DOHH2 (cell line): ENCODE results near the gene CETP.
A peak's percentile ranks its signal among the peaks of the same experiment; 100 is the strongest.

Source experiments
- H3F3A ChIP-seq: fragments of 200-600 bp; sonication (generic), shearing (Covaris generic); 2 replicates; pipeline ENCODE4 v1.6.0; 2016; ENCODE audit warnings: antibody characterized with exemption, mild to moderate bottlenecking; ENCODE audit not compliant: control insufficient read depth, insufficient read depth
- H3K27ac ChIP-seq: fragments of 200-600 bp; sonication (generic); 2 replicates; pipeline ENCODE4 v1.5.1; 2014; ENCODE audit warnings: low read depth, mild to moderate bottlenecking, low read length, moderate library complexity
- H3K27me3 ChIP-seq: fragments of 200-600 bp; sonication (generic); 2 replicates; pipeline ENCODE4 v1.6.1; 2014; ENCODE audit warnings: mild to moderate bottlenecking, low read length, mixed read lengths; ENCODE audit not compliant: control insufficient read depth
- H3K36me3 ChIP-seq: fragments of 200-600 bp; sonication (generic); 2 replicates; pipeline ENCODE4 v1.6.1; 2014; ENCODE audit warnings: mild to moderate bottlenecking, low read length, moderate library complexity, mixed read lengths; ENCODE audit not compliant: control insufficient read depth
- H3K4me1 ChIP-seq: fragments of 200-600 bp; sonication (generic); 2 replicates; pipeline ENCODE4 v1.6.1; 2014; ENCODE audit warnings: mild to moderate bottlenecking, low read length, mixed read lengths; ENCODE audit not compliant: control insufficient read depth
- H3K4me2 ChIP-seq: fragments of 200-600 bp; sonication (generic); 2 replicates; pipeline ENCODE4 v1.6.0; 2014; ENCODE audit warnings: mild to moderate bottlenecking, low read length, moderate library complexity
- H3K4me3 ChIP-seq: fragments of 200-600 bp; sonication (generic); 2 replicates; pipeline ENCODE4 v1.5.1; 2014; ENCODE audit warnings: mild to moderate bottlenecking, low read length, mixed read lengths
- H3K79me2 ChIP-seq: fragments of 200-600 bp; sonication (generic); 2 replicates; pipeline ENCODE4 v1.6.1; 2014; ENCODE audit warnings: mild to moderate bottlenecking, low read length, mixed read lengths; ENCODE audit not compliant: control insufficient read depth
- H3K9me2 ChIP-seq: fragments of 200-600 bp; sonication (generic); replicated peaks from 2 replicates; pipeline ENCODE4 v1.6.1; 2014; ENCODE audit warnings: mild to moderate bottlenecking, low read length, mixed read lengths; ENCODE audit not compliant: control insufficient read depth
- H3K9me3 ChIP-seq: fragments of 200-600 bp; sonication (generic); 2 replicates; pipeline ENCODE4 v1.6.1; 2014; ENCODE audit warnings: antibody characterized with exemption, low read length, mixed read lengths; ENCODE audit not compliant: control insufficient read depth, insufficient read depth
- H4K20me1 ChIP-seq: fragments of 200-600 bp; sonication (generic); 2 replicates; pipeline ENCODE4 v1.6.0; 2014; ENCODE audit warnings: low read depth, mild to moderate bottlenecking, antibody characterized with exemption, low read length, moderate library complexity; ENCODE audit not compliant: control insufficient read depth, insufficient read depth
- CTCF ChIP-seq: fragments of 200-600 bp; sonication (generic); IDR thresholded peaks from one replicate; pipeline ENCODE4 v1.5.1; 2014; ENCODE audit warnings: antibody characterized with exemption, mild to moderate bottlenecking, low read depth, low read length; ENCODE audit not compliant: poor library complexity, severe bottlenecking
- EZH2phosphoT487 ChIP-seq: fragments of 200-600 bp; sonication (generic); IDR thresholded peaks from 2 replicates; pipeline ENCODE4 v1.6.1; 2017; ENCODE audit warnings: borderline replicate concordance, mild to moderate bottlenecking, antibody characterized with exemption, low read length, moderate library complexity, mixed read lengths

CETP gene

GRCh38 chr16:56984639-56985038 is 22.9 kb downstream of the CETP start:
- peaks cover 73% of the 10 kb centered on the region for H3K4me1 ChIP-seq
- H3K4me3 ChIP-seq = no peak overlapping the region
- TF ChIP-seq CTCF = no peak
- TF ChIP-seq EZH2phosphoT487 = no peak
- no peaks in the 10 kb centered on the region for H3K27me3 ChIP-seq
- H3K9me2 ChIP-seq = no peaks in the 10 kb centered on the region
- no peaks in the 10 kb centered on the region for H3K9me3 ChIP-seq
- no peaks in the 10 kb centered on the region; the same call in 1 of the 2 replicates for H3F3A ChIP-seq
- no peaks in the 10 kb centered on the region for H4K20me1 ChIP-seq
- H3K79me2 ChIP-seq = no peaks in the 10 kb centered on the region
- H3K36me3 ChIP-seq = no peaks in the 10 kb centered on the region
- no peak overlapping the region for H3K4me2 ChIP-seq
- H3K27ac ChIP-seq = no peak overlapping the region

- no peaks in the 10 kb centered on the region for H3K79me2 ChIP-seq
- no peak overlapping the region for H3K4me2 ChIP-seq
- H3K4me3 ChIP-seq = no peak overlapping the region
- H3K27me3 ChIP-seq = no peaks in the 10 kb centered on the region
- H3K9me2 ChIP-seq = no peaks in the 10 kb centered on the region
- H3K4me1 ChIP-seq = peaks cover 80% of the 10 kb centered on the region
- H3F3A ChIP-seq = no peaks in the 10 kb centered on the region; the same call in 1 of the 2 replicates
- H3K27ac ChIP-seq = no peak overlapping the region
- H3K36me3 ChIP-seq = no peaks in the 10 kb centered on the region
- no peaks in the 10 kb centered on the region for H3K9me3 ChIP-seq
- no peaks in the 10 kb centered on the region for H4K20me1 ChIP-seq
- TF ChIP-seq CTCF (no peak), EZH2phosphoT487 (no peak)
These were observed 23.7 kb downstream of the CETP start for GRCh38 chr16:56985288-56985961.

DNA sequence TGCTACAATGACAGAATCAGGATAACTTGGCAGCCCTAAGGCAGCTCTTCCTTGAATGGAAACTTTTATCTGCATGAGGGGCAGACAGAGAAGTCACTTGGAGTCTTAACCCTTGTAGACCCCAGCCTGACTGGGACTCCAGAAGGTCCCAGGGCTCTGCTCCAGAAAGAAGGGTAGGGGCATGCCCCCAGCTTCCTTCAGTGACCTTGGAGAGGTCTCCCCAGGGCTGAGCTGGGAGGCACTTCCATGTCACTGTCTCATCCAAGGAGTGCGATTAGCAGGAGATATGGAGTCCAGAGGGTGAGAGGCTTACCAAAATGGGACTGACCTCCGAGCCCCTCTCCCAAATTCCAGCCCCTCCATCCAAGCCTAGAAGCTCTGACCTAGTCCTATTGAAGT is 24.2 kb downstream of the CETP start:
- no peaks in the 10 kb centered on the region for H3K9me3 ChIP-seq
- TF ChIP-seq EZH2phosphoT487 (no peak), CTCF (no peak)
- H3K4me3 ChIP-seq = no peak overlapping the region
- no peaks in the 10 kb centered on the region for H3K79me2 ChIP-seq
- no peaks in the 10 kb centered on the region; the same call in 1 of the 2 replicates for H3F3A ChIP-seq
- no peaks in the 10 kb centered on the region for H4K20me1 ChIP-seq
- H3K4me1 ChIP-seq = peaks cover 81% of the 10 kb centered on the region
- no peaks in the 10 kb centered on the region for H3K27me3 ChIP-seq
- peak overlapping the region; percentile 7; the same call in 1 of the 2 replicates for H3K4me2 ChIP-seq
- H3K36me3 ChIP-seq = no peaks in the 10 kb centered on the region
- H3K9me2 ChIP-seq = no peaks in the 10 kb centered on the region
- no peak overlapping the region for H3K27ac ChIP-seq
